Erythroblast (primary cell): ENCODE measurements around the gene CUZD1.

Source experiments
- DNase-seq, 2 experiments: peaks; one replicate each; lab custom pipeline; 2025; lab: John Stamatoyannopoulos, UW
- GATA1 ChIP-seq: IDR thresholded peaks from 2 replicates; pipeline ENCODE4 v1.6.1; 2011; ENCODE audit warnings: low read depth, mild to moderate bottlenecking, control low read depth, low read length, moderate library complexity
- POLR2A ChIP-seq: IDR thresholded peaks from 2 replicates; pipeline ENCODE4 v1.6.1; 2011; ENCODE audit warnings: mild to moderate bottlenecking, low read length

Gene CUZD1

DNA sequence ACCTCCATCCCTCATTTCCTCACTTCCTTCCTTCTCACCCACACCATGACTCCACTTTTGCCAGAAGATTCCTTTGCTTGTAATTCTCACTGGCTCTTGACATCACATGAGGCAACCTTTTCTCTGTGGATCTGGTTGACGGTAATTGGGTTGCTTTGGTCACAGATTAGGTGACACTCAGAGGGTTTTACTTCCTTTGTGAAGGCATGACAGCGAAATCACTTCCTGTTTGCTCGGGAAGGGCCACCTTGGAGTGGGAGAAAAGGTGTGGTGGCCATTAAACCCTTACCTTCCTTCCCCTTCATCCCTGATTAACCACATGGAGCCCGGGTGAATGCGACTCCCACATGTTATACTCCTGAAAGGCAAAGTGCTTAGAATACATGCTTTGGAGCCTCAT lies 30.2 kb downstream of the CUZD1 start:
- no peak for DNase-seq
- no peak for TF ChIP-seq GATA1
- no peak for TF ChIP-seq POLR2A

DNA sequence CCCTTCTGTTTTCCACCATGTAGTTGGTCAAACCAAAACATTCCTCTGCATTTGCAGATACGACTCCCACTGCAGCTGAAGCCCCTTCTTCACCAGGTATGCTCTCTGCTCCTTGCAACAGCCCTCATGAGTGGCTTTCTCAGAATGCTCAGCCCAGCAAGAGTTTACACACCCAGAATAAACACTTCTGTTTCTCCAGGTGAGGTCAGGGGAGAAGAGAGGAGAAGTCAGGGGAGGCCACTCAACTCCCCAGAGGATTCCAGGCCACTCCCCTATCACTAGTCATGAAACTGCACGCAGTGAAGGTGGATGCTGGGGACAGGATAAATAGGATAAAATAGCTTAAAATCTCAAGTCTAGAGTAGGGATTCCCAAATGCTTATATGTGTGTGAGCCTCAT lies 31.2 kb downstream of the CUZD1 start:
- no peak for TF ChIP-seq POLR2A
- TF ChIP-seq GATA1: no peak
- no peak for DNase-seq

DNA sequence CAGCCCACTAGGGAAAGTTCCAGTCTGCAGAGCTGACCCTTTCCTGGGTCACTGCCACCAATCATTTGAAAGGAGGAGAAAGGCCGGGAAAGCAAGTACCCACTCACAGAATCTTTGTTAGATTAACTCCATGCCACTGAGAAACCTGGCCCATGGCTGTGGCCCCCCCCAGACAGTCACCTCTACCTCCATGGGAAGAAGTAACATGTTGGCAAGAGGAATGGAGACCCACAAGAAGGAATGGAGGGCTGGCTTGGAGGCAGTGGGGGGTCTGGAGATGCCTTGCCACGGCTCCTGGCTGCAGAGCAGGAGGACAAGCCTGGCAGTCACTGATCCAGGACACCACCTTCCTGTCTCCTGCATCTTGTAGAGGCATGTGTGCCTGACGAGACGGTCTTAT lies 32.9 kb downstream of the CUZD1 start:
- TF ChIP-seq POLR2A (no peak), GATA1 (no peak)
- DNase-seq: no peak

DNA sequence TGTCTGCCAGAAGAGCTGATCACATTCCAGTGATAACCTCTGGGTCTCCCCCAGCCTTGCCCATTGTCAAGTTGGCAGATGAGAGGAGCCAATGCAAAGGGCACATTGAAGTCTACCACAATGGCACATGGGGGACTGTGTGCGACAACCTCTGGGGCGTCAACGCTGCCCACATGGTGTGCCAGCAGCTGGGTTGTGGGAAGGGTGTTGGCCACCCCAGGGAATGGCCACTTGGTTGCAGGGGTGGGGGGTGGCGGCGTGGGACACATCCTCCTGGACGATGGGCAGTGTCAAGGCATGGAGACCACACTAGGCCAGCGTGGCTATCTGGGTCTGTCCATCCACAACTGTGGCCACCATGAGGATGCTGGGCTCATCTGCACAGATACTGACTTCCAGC lies 43.4 kb downstream of the CUZD1 start:
- DNase-seq: no peak
- TF ChIP-seq GATA1 (no peak), POLR2A (no peak)

DNA sequence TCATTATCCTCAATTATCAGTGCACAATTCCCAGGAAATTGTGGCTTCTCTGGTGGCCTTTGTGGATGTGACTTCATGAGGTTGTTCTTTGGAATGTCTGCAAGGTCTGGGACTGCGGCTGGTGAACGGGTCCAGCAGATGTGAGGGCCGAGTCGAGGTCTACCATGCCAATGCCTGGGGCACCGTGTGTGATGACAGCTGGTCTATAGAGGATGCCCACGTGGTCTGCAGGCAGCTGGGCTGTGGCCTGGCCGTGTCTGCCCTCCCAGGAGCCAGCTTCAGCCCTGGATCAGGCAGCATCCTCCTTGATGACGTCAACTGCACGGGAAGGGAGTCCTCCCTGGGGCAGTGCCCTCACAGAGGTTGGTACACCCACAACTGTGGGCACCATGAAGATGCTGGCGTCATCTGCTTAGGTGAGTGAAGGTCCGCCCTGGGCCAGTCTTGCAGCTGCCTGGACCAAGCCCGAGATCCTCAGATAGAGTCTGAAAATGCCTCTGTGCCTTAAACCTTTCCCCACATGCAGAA lies 46.9 kb downstream of the CUZD1 start:
- TF ChIP-seq GATA1 (no peak), POLR2A (no peak)
- DNase-seq: no peak

DNA sequence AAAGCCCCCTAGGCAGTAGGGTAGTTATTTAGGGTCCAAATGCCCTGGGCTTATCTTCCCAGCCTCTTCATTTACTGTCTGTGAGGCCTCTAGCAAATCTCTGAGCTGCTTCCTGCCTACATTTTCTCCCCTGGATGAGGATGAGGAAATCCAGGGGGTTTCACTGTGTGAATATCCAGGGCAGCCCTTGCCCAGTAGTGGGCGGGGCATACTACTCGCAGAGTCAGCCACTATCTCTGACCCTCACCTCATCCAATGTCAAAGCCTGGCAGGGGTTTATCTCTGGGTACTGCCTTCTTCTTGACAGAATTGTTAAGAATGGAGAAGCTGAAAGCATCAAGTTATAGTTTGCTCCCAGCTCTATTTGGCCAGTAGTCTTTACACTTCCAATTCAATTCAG lies 48.9 kb downstream of the CUZD1 start:
- no peak for DNase-seq
- TF ChIP-seq GATA1: no peak
- no peak for TF ChIP-seq POLR2A

DNA sequence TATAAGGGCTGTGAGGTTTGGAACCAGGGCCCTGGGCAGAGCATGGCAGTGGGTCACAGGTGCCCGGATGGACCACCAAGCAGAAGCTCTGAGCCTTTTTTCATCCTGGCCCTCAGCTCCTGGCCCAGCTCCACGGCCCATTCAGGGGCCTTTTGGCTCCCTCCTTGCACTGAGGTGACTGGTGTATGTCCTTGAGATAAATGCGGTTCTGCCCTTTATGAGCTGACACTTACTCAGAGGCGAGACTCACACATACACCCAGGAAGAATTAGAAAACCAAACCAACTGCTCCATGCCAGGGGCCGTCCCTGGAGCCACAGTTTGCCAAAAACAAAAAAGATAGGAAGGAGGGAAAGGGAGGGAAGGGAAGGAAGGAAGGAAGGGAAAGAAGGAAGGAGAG lies 49.7 kb downstream of the CUZD1 start:
- no peak for DNase-seq
- no peak for TF ChIP-seq POLR2A
- TF ChIP-seq GATA1: no peak

DNA sequence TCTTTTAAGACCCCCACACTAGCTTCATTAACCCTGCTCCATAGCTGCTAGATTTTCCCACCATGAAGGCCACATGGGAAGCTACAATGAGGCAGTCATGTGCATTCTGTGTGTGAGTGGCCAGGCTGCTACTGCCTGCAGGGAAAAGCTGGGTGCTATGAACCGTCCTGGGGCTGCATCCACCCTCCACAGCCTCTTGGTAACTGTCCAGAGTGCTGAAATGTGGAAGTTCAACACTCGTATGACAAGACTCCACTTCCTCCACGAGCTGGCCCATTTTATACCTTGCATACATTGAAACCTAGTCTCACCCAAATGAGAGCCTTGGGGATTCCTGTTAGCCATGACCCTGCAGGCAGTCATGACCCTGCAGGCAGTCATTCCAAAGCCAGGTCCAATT lies 59.4 kb downstream of the CUZD1 start:
- DNase-seq: peak; percentile 22 to 30
- TF ChIP-seq GATA1: no peak

DNA sequence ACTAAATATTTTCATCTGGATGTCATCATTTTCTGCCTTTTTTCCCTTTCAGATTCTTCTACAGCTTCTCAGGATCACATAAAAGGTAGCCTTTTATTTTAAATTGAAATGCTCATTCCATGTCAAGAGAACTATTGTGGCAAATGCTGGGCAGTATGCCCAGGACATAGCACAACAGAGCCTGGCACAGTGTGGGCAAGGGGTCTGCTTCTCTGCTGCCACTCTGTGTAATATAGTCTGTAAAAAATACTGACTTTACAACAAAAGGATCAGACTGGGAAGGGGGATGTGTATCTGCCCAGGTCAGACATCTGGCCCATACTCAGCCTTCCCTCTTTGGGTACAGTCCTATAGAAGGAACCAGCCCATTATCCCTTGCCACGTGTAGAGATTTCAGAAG lies 62.7 kb downstream of the CUZD1 start:
- TF ChIP-seq POLR2A: no peak
- TF ChIP-seq GATA1: no peak
- no peak for DNase-seq
